ENCODE data around the gene BEND3.
"Not testable (repeated sequence)": the region's sequence is repeated elsewhere in the genome, so short reads cannot be mapped to it uniquely, and the experiment has no call there.

Gene BEND3

DNA sequence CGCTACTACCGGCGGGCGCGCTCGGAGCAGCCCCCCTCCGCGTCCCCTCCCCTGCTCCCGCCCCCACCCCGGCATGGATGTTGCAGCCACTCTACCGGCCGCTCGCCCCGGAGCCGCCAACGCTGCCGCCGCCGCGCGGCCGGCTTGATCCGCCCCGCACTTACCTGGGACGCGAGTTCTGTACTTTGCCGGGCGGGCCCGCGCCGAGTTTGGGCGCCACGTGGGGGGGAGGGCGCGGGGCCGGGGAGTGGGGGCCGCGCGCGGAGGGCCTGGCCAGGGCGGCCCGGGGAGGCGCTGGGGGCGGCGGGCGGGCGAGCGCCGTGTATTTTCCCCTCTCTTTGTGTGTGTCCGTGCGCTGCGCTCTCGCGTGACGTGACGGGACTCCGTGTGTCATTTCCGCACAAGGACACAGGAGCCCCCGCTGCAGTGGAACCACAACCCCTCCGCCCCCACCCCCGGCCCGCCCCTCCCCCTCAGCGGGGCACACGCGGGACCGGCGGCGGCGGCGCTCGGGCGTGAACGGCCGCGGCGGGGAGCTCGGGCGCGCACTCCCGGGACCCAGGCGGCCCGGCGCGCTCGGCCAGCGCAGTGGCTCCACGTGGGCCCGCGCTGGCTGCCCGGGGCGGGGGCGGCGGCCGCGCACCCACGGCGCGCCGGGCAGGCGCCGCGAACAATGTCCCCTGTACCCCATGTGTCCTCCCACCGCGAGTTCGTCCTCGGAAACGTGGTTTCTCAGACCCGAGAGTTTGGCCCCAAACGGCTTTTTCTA lies at the start of gene BEND3:
Gene BEND3 (minus strand): TSS at position 590 of the 769 bp plus-strand sequence. CDS start 16,230 bp downstream, outside the sequence.
- DNase-seq (ENCODE audit: low read depth, low spot score): peak; percentile 65

GRCh38 chr6:107164299-107164698 lies 49.0 kb upstream of the BEND3 start:
- DNase-seq (ENCODE audit: low read depth, low spot score): not testable (repeated sequence)

GRCh38 chr6:107161521-107161920 lies 46.2 kb upstream of the BEND3 start:
- no peak for DNase-seq (ENCODE audit: low read depth, low spot score)

DNA sequence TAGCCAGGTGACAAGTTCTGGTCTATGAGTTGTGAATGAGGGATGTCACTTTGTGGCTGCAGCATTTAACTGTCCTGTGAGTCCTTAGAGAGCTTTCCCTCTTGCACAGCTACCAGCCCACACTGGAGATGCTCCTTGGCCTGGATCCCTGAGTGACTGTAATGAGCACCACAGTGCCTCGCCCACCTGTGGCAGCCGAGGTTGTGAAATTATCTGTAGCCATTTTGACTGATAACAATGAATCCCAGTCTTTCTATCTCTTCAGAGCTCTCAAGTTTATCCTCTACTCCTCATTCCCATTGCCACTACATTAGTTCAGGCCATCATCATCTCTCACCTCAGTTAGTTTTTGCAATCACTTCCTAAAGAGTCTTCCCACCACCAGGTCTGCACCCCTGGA lies 41.3 kb upstream of the BEND3 start:
- no peak for DNase-seq (ENCODE audit: low read depth, low spot score)

GRCh38 chr6:107154801-107155160 lies 39.5 kb upstream of the BEND3 start:
- no peak for DNase-seq (ENCODE audit: low read depth, low spot score)

DNA sequence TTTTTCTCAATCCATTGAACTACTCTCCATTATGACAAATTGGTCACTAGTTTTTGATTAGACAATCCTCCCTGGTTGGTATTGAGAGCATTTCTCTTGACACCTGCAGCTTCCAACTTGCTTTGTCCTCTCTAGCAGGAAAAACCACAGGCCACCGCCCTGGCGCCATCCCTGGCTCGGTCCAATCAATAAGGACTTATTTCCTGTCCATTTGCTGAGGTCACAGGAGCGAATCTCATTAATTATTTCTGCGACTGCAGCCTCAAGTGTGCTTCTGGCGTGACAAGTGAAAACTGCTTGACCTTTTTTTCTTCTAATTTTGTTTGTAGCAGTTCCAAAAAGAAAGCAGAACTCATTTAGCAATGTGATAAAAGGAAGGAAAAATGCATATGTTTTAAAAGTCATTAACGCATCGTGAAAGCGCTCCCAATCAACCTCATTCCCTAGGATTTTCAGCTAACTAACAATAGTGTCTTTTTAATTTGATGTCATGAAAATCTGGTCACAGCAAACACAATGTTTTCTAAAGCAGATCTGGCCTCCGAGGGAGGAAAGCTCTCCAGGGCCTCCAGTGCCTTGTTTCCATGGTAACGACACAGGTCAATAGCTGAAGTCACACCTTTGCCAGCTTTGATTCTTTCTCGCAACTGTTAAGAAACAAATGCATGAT lies 39.0 kb upstream of the BEND3 start:
- peak; percentile 67 for DNase-seq (ENCODE audit: low read depth, low spot score)

GRCh38 chr6:107152638-107153430 lies 37.5 kb upstream of the BEND3 start:
- DNase-seq (ENCODE audit: low read depth, low spot score): peak; percentile 11

GRCh38 chr6:107144666-107145065 lies 29.4 kb upstream of the BEND3 start:
- no peak for DNase-seq (ENCODE audit: low read depth, low spot score)

DNA sequence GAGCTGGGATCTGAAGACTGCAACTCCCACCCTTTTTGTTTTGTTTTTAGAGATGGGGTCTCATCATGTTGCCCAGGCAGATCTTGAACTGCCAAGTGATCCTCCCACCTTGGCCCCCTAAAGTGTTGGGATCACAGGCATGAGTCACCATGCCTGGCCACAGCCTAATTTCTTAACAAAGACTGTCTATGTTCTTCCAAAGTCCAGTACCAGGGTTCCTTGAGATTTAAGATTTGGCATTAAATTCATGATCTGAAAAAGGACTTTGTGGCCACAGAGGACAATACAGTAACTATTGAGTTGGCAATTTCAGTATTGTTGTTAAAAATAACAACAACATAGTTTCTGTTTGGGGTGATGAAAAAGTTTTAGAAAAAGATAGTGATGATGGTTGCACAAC lies 28.7 kb upstream of the BEND3 start:
- DNase-seq (ENCODE audit: low read depth, low spot score): peak; percentile 25

DNA sequence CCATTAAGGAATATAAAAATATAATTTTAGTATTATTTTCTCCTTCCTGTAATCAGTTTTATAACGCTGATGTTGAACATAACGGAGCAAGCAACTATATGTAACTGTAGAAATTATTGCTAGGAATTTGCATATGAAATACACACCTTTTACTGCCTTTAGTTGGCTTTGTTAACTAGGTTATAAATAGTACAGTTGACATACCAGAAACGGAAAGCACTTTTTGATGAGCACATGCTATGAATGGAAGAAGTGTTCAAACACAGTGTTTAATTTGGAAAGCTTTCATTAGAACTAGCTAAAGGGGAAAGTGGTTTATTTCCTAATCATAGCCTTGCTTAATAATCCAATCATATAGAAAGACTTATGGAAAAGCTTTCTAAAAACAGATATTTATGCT lies 25.3 kb upstream of the BEND3 start:
- DNase-seq (ENCODE audit: low read depth, low spot score): no peak

GRCh38 chr6:107136324-107136723 lies 21.0 kb upstream of the BEND3 start:
- not testable (repeated sequence) for DNase-seq (ENCODE audit: low read depth, low spot score)

GRCh38 chr6:107135048-107135680 lies 19.8 kb upstream of the BEND3 start:
- DNase-seq (ENCODE audit: low read depth, low spot score): not testable (repeated sequence)

GRCh38 chr6:107132330-107132954 lies 17.1 kb upstream of the BEND3 start:
- DNase-seq (ENCODE audit: low read depth, low spot score): peak; percentile 54

DNA sequence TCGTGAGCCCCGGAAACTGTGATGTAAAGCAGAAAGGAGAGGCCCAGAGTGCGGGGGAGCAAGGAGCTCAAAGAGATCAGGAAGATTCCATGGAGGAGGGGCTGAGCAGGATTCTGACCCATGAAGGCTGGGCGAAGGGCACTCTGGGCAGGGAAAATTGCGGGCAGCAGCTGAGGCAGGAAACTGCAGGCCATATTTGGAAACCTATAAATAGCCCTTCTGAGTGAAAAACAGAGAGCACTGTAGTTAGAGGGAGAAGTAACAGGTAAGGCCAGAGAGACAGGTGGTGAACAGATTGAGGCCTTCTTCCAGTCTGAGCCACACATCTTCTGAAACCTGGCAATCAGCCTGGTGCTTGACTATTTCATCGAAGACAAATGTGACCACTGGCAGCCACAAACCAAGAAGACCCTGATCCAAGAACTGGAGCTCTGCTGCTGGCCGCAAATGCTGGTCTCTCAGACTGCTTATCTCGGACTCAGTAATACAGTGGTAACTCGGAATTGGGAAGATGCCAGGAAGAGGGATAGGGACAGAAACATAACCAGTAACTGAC lies 14.1 kb upstream of the BEND3 start:
- DNase-seq (ENCODE audit: low read depth, low spot score): peak; percentile 25

GRCh38 chr6:107128577-107128976 lies 13.3 kb upstream of the BEND3 start:
- no peak for DNase-seq (ENCODE audit: low read depth, low spot score)

- no peak for DNase-seq (ENCODE audit: low read depth, low spot score)
These were observed 12.9 kb upstream of the BEND3 start for GRCh38 chr6:107128175-107128574.

DNA sequence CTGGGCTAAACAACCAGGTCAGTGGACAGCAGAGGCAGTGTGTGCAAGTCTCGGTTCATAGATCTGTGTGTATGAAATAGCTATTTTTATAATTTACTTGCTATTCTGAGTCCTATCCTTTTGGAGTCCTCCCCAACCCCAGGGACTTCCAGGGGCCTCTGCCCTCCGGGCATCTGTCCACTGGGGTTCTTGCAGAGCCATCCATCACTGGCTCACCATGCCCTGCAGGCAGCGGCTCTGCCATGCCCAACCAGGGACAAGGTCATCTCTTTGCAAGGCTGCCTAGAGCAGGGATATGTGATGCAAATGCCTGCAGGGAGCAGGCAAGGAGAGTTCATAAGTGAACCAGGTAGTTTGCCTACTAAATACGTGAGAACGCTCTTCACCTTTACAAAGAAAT lies 10.5 kb upstream of the BEND3 start:
- no peak for DNase-seq (ENCODE audit: low read depth, low spot score)

DNA sequence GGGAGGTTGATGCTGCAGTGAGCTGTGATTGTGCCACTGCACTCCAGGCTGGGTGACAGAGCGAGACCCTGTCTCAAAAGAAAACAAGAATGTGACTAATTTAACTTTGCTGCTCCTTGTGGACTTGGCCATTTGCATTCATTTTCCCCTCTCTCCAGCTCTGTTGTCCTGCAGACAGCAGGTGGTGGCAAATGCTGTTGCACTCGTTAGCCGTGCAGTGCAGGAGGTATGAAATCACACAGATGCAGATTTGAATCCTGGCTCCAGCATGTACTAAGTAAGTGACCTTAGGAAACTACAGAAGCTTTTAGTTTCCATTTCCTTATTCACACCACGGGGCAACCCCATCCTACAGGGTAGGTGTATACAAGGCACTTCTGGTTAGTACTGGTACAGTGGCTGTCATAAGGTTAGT lies 9.6 kb upstream of the BEND3 start:
- DNase-seq (ENCODE audit: low read depth, low spot score): peak; percentile 11

DNA sequence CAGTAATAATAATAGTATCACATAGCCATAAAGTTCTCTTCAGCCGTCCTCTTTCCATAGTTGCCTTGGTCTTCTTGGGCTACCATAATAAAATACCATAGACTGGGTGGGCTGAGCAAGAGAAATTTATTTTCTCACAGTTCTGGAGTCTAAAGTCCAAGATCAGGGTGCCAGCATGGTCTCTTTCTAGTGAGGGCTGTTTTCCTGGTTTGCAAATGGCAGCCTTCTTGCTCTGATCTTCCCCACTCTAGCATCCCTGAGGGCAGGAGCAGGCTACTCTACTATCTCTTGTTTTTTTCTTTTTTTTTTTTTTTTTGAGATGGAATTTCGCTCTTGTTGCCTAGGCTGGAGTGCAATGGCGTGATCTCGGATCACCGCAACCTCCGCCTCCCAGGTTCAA lies 8.2 kb upstream of the BEND3 start:
- DNase-seq (ENCODE audit: low read depth, low spot score): no peak

- DNase-seq (ENCODE audit: low read depth, low spot score): no peak
These were observed 7.4 kb upstream of the BEND3 start for GRCh38 chr6:107122748-107123147.

GRCh38 chr6:107121964-107122495 lies 6.7 kb upstream of the BEND3 start:
- no peak for DNase-seq (ENCODE audit: low read depth, low spot score)

Data from astrocyte of the hippocampus (primary cell).